T-cell (primary cell): ENCODE data around the gene KRT8. TPM values are rescaled to one million over a fixed set of nuclear protein-coding genes. Genes with fewer than 3 reads are reported as not detected.

ENCODE experiments used
- ATAC-seq, 4 experiments: fragments of 200-7000 bp in 3 of 4; fragments of 150-1000 bp in 1 of 4; cut with Tn5 transposase; replicated peaks in 1 of 4; 1 replicate in 3 of 4; 2 replicates in 1 of 4; pipeline ENCODE4 v1.10.0; 2021; ENCODE audit warnings: moderate library complexity in 3 of 4, mild to moderate bottlenecking in 2 of 4, moderate number of reproducible peaks in 1 of 4
- CTCF ChIA-PET, 2 donors: fragments of 300-600 bp; sonication (Branson Sonifier 250); formaldehyde crosslinking; loops; one replicate each; lab custom pipeline; 2022; ENCODE audit warnings: antibody characterized with exemption in 2 of 2; lab: Charles Lee
- POLR2A ChIA-PET, 2 donors: fragments of 300-600 bp; sonication (Branson Sonifier 250); formaldehyde crosslinking; loops; one replicate each; lab custom pipeline; 2022; ENCODE audit warnings: antibody characterized with exemption in 2 of 2; lab: Charles Lee
- DNase-seq, 35 experiments: peaks; one replicate each; pipeline versions ENCODE4 v3.0.0 to v3.0.0-alpha.2; 2013 to 2023
- H3K27ac ChIP-seq: one replicate; pipeline ENCODE4 v1.5.1; 2013; ENCODE audit warnings: low read length
- H3K27me3 ChIP-seq, 2 experiments: replicated peaks in 1 of 2; 1 replicate in 1 of 2; 2 replicates in 1 of 2; pipeline versions ENCODE4 v1.6.1 to v1.7.0; 2013; ENCODE audit warnings: low read length in 1 of 2, mixed read lengths in 1 of 2; ENCODE audit not compliant: control insufficient read depth in 2 of 2, insufficient read depth in 2 of 2; ENCODE audit errors: extremely low read depth in 1 of 2
- H3K36me3 ChIP-seq, 2 donors: 1 replicate in 1 of 2; 2 replicates in 1 of 2; pipeline versions ENCODE4 v1.6.1 to v1.7.0; 2013; ENCODE audit warnings: low read length in 1 of 2; ENCODE audit not compliant: control insufficient read depth in 2 of 2, insufficient read depth in 1 of 2; ENCODE audit errors: extremely low read depth in 1 of 2
- H3K4me1 ChIP-seq, 2 experiments: 1 replicate in 1 of 2; 2 replicates in 1 of 2; pipeline versions ENCODE4 v1.6.1 to v1.7.0; 2013; ENCODE audit warnings: low read length in 2 of 2, mixed read lengths in 1 of 2; ENCODE audit not compliant: insufficient read depth in 2 of 2, control insufficient read depth in 1 of 2; ENCODE audit errors: extremely low read depth in 1 of 2
- H3K4me3 ChIP-seq, 2 donors: 1 replicate in 1 of 2; 2 replicates in 1 of 2; pipeline versions ENCODE4 v1.5.1 to v1.7.0; 2013; ENCODE audit warnings: mild to moderate bottlenecking in 2 of 2, low read length in 1 of 2, moderate library complexity in 1 of 2; ENCODE audit not compliant: control insufficient read depth in 1 of 2; ENCODE audit errors: extremely low read depth in 1 of 2
- H3K9me3 ChIP-seq: 2 replicates; pipeline ENCODE4 v1.7.0; 2013
- H3K27ac Mint-ChIP-seq, 2 donors: one replicate each; pipeline ENCODE4 v1.8.0; 2020 to 2021; ENCODE audit warnings: mild to moderate bottlenecking in 2 of 2, mixed read lengths in 2 of 2
- H3K27me3 Mint-ChIP-seq, 2 donors: one replicate each; pipeline ENCODE4 v1.8.0; 2021 to 2022; ENCODE audit warnings: mixed read lengths in 2 of 2
- H3K36me3 Mint-ChIP-seq: one replicate; pipeline ENCODE4 v1.8.0; 2021; ENCODE audit warnings: mixed read lengths
- H3K4me1 Mint-ChIP-seq, 3 donors: one replicate each; pipeline ENCODE4 v1.8.0; 2020 to 2022; ENCODE audit warnings: mixed read lengths in 3 of 3, mild to moderate bottlenecking in 1 of 3
- H3K4me3 Mint-ChIP-seq, 3 donors: one replicate each; pipeline ENCODE4 v1.8.0; 2020 to 2022; ENCODE audit warnings: mild to moderate bottlenecking in 3 of 3, mixed read lengths in 3 of 3, moderate library complexity in 3 of 3
- H3K9me3 Mint-ChIP-seq, 3 donors: one replicate each; pipeline ENCODE4 v1.8.0; 2020 to 2022; ENCODE audit warnings: mixed read lengths in 3 of 3
- WGBS: methylation state at CpG from one replicate; pipeline ENCODE4 v1.1.5; 2013; ENCODE audit warnings: missing lambda C conversion rate; ENCODE audit not compliant: insufficient coverage; 5-methylcytosine and 5-hydroxymethylcytosine counted together
- total RNA-seq, 35 experiments: library from RNA in 6 of 35; stranded (reverse) in 6 of 35; fragments of 120-200 nt in 1 of 35; gene quantifications; one replicate each; pipeline versions ENCODE4 v1.2.1 to v1.2.4 and lab custom pipeline; 2013 to 2026

KRT8 gene
- total RNA-seq, 5 donors from 2014 or later (not counting 1 experiment from before 2014, with no cell fraction given) = 0.42 to 13.3 (median 8.0) TPM

DNA sequence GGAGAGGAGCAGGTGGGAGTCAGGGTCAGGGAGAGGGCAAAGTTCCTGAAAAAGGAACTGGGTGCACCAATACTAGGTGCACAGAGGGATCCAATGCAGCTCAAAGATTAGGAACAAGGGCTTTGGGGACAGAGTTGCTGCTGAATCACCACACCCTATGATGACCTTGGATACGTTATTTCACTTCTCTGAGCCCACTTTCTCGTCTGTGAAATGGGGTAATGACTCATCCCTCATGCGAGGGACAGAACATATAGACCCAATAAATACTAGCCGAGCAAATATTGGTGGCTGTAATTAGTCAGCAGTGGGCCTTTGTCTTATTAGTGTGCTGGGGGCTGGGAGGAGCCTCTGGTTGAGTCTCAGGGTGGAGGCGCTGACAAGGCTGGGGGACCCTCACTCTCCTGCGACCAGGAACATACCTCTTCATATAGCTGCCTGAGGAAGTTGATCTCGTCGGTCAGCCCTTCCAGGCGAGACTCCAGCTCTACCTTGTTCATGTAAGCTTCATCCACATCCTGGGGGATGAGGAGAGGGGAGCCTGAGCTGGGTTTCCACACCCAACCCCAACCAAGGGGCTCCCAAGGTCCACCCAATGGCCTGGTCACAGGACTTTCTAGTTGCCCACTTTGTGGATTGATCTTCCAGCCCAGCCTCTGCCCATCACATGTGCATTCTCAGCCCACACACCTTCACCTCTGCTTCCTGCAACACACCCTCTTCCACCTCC is 4.5 kb downstream of the KRT8 start:
- Mint-ChIP-seq H3K27me3 (peaks cover 0 to 5% of the 10 kb centered on the region in 2 donors), H3K9me3 (no peaks in the 10 kb centered on the region), H3K36me3 (no peaks in the 10 kb centered on the region), H3K4me1 (peaks cover 7 to 9% (median 7%) of the 10 kb centered on the region in 3 donors), H3K4me3 (no peak overlapping the region), H3K27ac (no peak overlapping the region)
- no peak for ATAC-seq
- POLR2A ChIA-PET = no interaction called here
- no CpG with 5 or more reads among the region's 9 CpGs for WGBS
- H3K4me3 ChIP-seq = no peak overlapping the region
- peaks cover 0 to 10% of the 10 kb centered on the region in 2 experiments for H3K4me1 ChIP-seq
- peaks cover 0 to 40% of the 10 kb centered on the region in 2 experiments for H3K27me3 ChIP-seq
- DNase-seq = no peak
- CTCF ChIA-PET = no interaction called here
- H3K9me3 ChIP-seq = no peaks in the 10 kb centered on the region
- no peak overlapping the region for H3K27ac ChIP-seq
- H3K36me3 ChIP-seq = no peaks in the 10 kb centered on the region

- peaks cover 0 to 10% of the 10 kb centered on the region in 2 experiments for H3K4me1 ChIP-seq
- H3K27me3 ChIP-seq = peaks cover 0 to 40% of the 10 kb centered on the region in 2 experiments
- Mint-ChIP-seq H3K27ac (no peak overlapping the region), H3K4me1 (peaks cover 7 to 9% (median 7%) of the 10 kb centered on the region in 3 donors), H3K27me3 (peaks cover 0 to 5% of the 10 kb centered on the region in 2 donors), H3K9me3 (no peaks in the 10 kb centered on the region), H3K4me3 (no peak overlapping the region), H3K36me3 (no peaks in the 10 kb centered on the region)
- no peak overlapping the region for H3K4me3 ChIP-seq
- DNase-seq = no peak
- no peaks in the 10 kb centered on the region for H3K9me3 ChIP-seq
- ChIA-PET POLR2A (no interaction called here), CTCF (interaction anchor here in 1 of 2 donors (0.7 kb wide), 1 partner anchor 14 kb away, joined by 3 read pairs; no protein-coding TSS in a partner anchor)
- no peak for ATAC-seq
- H3K36me3 ChIP-seq = no peaks in the 10 kb centered on the region
- no peak overlapping the region for H3K27ac ChIP-seq
- WGBS = 82% methylated on average over 11 of the region's 13 CpGs
Measured at GRCh38 chr12:52899338-52900035, 5.4 kb downstream of the KRT8 start.

- H3K27ac ChIP-seq = no peak overlapping the region
- peaks cover 0 to 29% of the 10 kb centered on the region in 2 experiments for H3K27me3 ChIP-seq
- Mint-ChIP-seq H3K9me3 (no peaks in the 10 kb centered on the region), H3K27ac (no peak overlapping the region), H3K4me1 (no peaks in the 10 kb centered on the region), H3K4me3 (no peak overlapping the region), H3K36me3 (no peaks in the 10 kb centered on the region), H3K27me3 (peaks cover 0 to 10% of the 10 kb centered on the region in 2 donors)
- no peak for DNase-seq
- H3K4me1 ChIP-seq = no peaks in the 10 kb centered on the region
- H3K36me3 ChIP-seq = no peaks in the 10 kb centered on the region
- no CpG with 5 or more reads among the region's 3 CpGs for WGBS
- no peak for ATAC-seq
- CTCF ChIA-PET = interaction anchor here (0.6 to 1.0 kb wide), 3 partner anchors 11 to 386 kb away, joined by 3 to 8 read pairs (median 3); no protein-coding TSS in a partner anchor
- no peaks in the 10 kb centered on the region for H3K9me3 ChIP-seq
- no peak overlapping the region for H3K4me3 ChIP-seq
- POLR2A ChIA-PET = interaction anchor here in 1 of 2 donors (0.6 kb wide), 1 partner anchor 32 kb away, joined by 5 read pairs; no protein-coding TSS in a partner anchor
Measured at GRCh38 chr12:52896190-52897100, 8.4 kb downstream of the KRT8 start.

DNA sequence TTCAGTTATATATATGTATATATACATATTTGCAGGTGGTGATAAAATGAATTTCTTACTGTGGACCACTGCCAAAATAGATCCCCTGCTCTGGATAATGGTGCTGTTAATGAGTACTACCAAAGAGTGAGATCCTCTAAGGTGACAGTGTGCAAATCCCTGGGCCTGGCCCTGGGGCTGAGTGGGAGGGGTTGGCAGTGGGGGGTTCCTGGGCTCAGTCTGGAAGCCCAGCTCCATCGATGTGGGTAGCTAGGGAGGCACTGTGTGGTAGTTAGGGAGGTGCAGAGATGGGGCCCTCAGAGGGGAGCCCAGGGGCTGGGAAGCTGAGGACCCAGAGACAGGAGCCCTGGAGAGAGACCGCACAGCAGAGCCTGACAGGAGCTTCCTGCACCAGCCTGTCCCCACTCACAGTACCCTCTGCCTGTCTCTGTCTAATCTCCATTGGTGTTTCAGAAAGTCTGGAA is 9.1 kb downstream of the KRT8 start:
- H3K27me3 Mint-ChIP-seq = peaks cover 0 to 8% of the 10 kb centered on the region in 2 donors
- no peak for ATAC-seq

GRCh38 chr12:52892974-52893373 is 11.9 kb downstream of the KRT8 start:
- ATAC-seq (no peak), DNase-seq (no peak)
- H3K27ac Mint-ChIP-seq = no peak overlapping the region
- H3K4me1 Mint-ChIP-seq = no peaks in the 10 kb centered on the region
- Histone ChIP-seq H3K27me3 (peaks cover 0 to 19% of the 10 kb centered on the region in 2 experiments), H3K36me3 (no peaks in the 10 kb centered on the region), H3K4me3 (no peak overlapping the region), H3K4me1 (no peaks in the 10 kb centered on the region), H3K9me3 (no peaks in the 10 kb centered on the region), H3K27ac (no peak overlapping the region)
- peaks cover 3 to 9% of the 10 kb centered on the region in 2 donors for H3K27me3 Mint-ChIP-seq
- ChIA-PET POLR2A (no interaction called here), CTCF (interaction anchor here (0.8 to 1.3 kb wide), 2 partner anchors 13 to 88 kb away, joined by 4 to 8 read pairs; no protein-coding TSS in a partner anchor)
- H3K36me3 Mint-ChIP-seq = no peaks in the 10 kb centered on the region
- H3K9me3 Mint-ChIP-seq = no peaks in the 10 kb centered on the region
- H3K4me3 Mint-ChIP-seq = no peak overlapping the region

More for the DNA sequence above, 9.1 kb downstream of the KRT8 start:
- no peaks in the 10 kb centered on the region for H3K36me3 ChIP-seq
- H3K9me3 ChIP-seq = no peaks in the 10 kb centered on the region
- H3K4me3 ChIP-seq = no peak overlapping the region
- 29% methylated on average over 1 of the region's 2 CpGs for WGBS
- H3K4me3 Mint-ChIP-seq = no peak overlapping the region
- peaks cover 0 to 29% of the 10 kb centered on the region in 2 experiments for H3K27me3 ChIP-seq
- no peak overlapping the region for H3K27ac Mint-ChIP-seq
- ChIA-PET CTCF (interaction anchor here (0.6 to 1.1 kb wide), 3 partner anchors 16 to 386 kb away, joined by 3 to 10 read pairs (median 8); no protein-coding TSS in a partner anchor), POLR2A (no interaction called here)
- H3K36me3 Mint-ChIP-seq = no peaks in the 10 kb centered on the region
- H3K9me3 Mint-ChIP-seq = no peaks in the 10 kb centered on the region
- H3K4me1 ChIP-seq = no peaks in the 10 kb centered on the region
- no peak overlapping the region for H3K27ac ChIP-seq
- DNase-seq = no peak
- no peaks in the 10 kb centered on the region for H3K4me1 Mint-ChIP-seq
